Stimulated activated CD4-positive, alpha-beta T cell treated with anti-CD3 and anti-CD28 coated beads, Interleukin-12 subunit alpha, Interleukin-12 subunit beta, amount 100 ng/mL, for 24 hours (primary cell): ENCODE results near the gene AACS.
"Not testable (repeated sequence)": the region's sequence is repeated elsewhere in the genome, so short reads cannot be mapped to it uniquely, and the experiment has no call there.

Source experiments
- DNase-seq, 2 experiments: peaks; one replicate each; pipeline ENCODE4 v3.0.0-alpha.2; 2020; ENCODE audit warnings: low read depth in 2 of 2

AACS gene

DNA sequence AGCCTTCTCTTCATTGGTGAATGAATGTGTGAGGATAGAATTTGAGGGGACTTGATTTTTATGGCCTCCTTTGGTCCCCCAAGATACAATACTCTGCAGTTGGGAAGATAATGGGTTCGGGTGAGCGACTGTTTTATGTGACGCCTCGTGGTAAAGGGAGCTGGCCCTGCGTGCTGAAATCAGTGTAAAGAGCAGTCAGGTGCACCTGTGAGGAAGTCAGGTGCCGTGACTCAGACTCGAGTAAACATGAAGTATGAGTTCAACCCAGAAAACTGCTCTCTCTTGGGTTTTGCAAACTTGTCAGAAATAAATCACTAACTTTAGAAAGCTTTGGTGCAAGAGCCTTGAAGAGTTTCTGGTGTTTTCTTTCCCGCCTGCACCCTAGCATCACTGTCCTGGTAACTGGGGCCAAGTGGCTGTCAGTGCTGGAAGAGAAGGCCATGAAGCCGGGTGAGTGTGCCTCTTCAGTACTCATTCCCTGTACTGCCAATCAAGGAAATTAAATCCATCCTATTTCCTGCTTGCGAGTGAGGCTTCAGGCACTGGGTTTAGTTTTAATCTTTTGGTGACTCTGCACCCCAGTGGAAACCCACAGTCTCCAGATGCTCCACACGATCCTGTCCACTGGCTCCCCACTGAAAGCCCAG is 59.2 kb downstream of the AACS start:
- DNase-seq: no peak

DNA sequence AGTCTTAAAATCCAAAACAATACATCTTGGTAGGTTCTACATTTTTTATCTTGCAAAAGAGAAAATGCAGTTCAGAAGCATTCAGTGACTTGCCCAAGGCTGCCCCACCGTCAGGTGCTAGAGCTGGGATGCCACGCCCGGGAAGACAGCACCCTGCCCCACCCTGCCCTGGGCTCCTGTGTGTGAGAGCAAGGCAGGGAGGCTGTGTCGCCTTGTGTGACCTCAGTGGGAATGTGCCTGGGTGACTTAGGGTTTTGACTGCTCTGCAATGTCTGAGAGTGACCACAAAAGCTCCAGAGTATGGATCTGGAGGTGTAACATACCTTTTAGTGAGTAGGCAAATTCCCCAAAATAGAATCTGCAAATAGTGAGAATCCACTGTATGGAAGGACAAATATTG is 60.0 kb downstream of the AACS start:
- DNase-seq: no peak

DNA sequence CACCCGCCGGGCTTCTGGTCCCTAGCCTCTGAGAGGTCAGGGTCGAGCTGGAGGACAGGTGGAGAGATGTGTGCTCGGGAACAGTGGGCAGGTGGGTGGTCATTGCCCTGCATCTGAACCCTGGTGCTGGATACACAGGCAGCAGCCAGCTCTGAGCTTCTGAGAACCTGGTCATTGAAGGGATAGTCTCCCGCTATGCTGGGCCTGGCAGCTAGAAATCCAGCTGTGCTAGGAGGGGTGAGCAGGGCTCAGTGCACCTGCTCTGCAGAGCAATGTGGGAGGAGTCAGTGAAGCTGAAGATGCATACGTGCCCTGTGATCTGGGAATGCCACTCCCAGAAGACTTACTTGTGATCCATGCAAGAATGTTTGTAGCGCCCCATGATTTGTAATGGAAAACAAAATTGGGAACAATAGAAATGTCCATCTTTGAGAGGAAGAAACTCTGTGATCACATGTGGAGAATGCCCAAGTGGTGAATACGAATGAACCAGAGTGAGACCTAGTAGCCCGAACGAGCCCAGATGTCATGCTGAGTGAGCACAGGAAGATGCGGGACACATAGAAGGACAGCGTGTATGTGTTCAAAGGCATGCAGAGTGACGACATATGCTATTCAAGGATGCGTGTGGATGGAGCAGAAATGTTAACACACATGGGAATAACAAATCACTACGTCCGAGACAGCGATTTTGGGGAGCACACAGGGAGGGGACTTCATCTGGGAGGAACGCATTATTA is 63.4 kb downstream of the AACS start:
- DNase-seq: no peak

DNA sequence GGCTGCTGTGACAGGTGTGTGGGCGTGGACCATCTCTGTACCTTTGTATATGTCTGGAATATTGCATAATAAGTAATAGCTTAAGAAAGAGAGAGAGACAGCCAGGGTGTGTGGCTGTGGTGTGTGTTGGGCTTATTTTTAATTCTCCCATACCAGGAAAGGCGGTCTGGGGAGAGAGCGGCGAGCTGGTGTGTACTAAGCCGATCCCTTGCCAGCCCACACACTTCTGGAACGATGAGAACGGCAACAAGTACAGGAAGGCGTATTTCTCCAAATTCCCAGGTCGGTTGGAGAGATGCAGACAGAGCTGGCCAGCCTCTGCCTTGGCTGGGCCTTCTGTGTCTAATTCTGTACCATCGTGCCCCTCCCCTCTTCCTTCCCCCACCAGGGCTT is 63.9 kb downstream of the AACS start:
- DNase-seq: no peak

DNA sequence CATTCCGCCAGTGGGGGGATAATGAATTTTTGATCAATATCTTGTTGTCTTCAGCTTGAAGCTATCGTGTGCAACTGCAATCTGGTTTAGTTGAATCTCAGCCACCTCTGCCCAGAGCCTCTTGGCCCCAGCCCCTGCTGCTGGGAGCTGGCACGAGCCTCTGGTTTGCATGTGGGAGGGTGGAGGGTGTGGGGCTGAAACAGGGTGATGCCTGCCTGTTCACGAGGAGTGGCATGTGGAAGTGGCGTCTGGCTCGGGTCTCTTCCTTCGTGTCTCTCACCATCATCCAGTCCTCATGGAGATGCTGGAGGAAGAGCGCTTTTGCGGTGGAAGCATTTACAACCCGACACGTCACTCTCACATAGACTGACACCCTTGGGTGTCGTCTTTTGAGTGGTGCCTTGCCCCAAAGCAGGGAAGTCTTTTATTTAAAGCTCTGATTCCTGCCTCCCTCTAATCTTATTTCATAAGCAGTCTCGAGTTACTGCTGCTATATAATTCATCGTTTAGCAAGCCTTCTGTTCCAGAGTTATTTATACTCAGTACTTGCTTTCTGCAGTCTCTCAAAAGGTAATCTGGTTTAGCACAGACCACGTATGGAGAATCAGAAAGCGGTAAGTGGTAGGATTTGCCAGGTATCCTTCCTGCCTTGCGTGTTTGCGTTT is 64.5 kb downstream of the AACS start:
- no peak for DNase-seq

DNA sequence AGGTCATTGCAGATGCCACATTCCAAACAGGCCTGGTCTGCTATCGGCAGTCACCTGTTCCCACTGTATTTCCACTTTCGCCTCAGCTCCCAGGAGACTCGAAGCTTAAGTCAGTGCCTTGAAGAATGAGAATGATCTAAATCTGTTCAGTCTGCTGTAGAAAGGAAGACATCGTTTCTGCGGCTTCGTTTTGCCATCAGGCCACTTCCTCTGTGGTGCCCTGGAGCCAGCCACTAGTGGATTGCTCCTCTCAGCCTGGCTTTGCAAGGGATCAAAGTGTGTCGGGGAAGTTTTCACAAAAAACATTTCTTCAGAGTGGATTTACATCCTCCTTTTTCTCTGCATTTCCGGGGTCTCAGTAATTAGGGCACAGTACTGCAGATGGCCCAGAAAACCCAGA is 66.7 kb downstream of the AACS start:
- no peak for DNase-seq

DNA sequence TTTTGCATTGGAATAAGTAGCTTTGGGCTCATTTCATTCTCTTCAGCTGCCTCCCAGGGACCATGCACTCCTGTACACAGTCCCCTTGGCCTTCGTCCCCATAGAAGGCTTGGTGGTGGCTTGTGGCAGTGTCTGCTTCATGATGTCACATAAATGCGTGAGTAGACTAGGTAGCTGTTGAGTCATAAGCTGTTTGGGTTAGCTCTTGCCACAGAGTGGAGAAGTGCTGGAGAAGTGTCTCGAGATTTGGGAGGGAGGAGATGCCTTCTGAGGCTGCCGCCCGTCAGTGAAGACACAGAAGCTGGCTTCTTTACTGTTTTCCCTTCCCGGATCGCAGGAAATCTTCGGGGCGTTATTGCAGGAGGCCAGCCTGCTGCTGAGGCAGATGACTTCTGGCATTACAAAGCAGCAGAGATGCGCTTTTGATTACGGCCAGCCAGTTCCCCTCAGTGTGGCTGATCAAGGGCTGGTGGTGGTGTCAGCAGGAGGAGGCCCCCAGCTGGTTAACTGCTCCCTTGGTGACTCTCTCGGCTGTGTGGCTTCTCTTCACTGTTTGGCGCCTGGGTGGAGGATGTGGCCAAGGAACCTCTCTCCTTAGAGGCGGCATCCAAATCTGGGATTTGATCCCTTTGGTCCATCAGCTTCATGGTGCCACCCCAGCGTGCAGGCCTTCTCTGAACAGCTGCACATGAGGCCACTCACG is 67.6 kb downstream of the AACS start:
- DNase-seq: no peak

DNA sequence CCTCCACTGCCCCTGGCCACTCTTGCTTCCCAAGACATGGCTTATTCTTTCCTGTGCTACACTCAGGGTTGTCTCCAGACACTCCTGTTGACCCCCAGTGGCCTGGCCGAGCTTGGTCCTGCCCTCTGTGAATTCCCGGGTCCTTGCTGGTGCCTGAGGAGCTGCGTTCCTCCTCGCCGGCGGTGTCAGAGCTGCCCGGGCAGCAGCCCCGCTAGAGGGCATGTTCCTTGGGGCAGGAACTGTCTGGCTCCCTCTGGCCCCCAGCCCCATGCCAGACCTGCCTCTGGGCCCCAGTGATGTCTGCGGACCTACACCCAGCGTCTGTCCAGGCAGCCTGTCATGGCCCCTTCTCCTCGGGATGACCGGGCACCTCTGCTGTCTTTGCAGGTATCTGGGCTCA is 68.4 kb downstream of the AACS start:
- DNase-seq: no peak

DNA sequence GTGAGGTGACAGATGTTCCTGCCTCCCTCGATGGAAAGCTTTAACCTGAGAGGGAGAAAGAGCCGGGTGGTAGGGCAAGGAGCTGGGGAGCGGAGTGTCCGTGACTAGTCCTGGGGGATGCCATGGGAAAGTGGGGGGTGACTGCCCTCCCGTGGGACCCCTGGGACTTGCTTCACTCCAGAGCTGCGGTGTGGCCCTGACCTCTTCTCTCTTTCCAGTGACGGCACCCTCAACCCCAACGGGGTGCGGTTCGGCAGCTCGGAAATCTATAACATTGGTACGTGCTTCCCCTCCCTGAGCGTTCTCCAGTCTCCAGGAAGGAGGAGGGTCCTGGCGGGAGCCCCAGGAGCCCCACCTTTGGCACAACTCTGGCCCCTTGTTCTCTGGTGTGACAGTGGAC is 69.3 kb downstream of the AACS start:
- no peak for DNase-seq

DNA sequence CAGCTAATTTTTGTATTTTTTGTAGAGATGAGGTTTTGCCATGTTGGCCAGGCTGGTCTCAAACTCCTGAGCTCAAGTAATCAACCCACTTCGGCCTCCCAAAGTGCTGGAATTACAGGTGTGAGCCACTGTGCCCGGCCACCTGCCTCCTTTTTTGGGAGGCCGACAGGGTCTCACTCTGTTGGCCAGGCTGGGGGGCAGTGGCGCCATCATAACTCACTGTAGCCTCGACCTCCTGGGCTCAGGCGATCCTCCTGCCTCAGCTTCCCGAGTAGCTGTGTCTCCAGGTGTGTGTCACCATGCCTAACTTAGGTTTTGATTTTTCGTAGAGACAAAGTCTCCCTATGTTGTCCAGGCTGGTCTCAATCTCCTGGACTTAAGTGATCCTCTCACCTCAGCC is 70.7 kb downstream of the AACS start:
- DNase-seq: no peak

DNA sequence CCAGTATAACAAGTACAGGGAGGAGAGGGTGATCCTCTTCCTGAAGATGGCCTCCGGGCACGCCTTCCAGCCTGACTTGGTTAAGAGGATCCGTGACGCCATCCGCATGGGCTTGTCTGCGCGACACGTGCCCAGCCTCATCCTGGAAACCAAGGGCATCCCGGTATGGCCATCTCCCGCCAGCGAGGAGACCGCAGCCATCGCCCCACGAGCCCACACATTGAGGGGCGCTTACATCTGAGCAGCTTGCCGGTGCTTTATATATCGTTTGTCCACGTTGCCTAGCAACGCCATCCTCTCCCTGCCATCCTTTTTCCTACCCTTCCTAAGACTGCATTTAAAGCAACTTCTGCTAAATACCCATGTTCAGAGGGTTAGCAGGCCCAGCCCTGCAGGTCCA is 71.5 kb downstream of the AACS start:
- no peak for DNase-seq

DNA sequence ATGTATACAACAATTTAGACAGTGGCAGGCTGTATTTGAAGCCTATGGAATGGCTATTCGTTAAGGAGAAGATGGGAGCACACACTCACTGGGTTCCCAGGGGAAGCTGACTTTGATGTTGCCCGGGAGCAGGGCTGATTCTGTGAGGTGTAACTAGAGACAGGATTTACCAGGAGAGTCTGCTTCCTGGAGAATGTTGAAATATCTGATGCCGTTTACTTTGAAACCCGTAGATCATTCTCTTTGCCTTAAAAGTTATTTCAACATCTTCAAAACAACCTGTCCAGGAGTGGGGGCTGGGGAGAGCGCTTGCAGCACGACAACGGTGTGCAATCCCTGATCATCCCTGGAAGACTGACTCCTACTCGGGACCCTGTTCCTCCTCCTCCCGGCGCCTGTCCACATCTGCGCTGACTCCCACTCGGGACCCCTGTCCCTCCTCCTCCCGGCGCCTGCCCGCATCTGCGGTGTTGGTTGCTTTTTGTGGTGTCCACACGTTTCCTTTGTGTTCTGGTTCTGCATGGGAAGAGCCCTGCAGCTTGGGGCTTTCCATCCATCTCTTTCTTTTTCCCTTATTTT is 72.6 kb downstream of the AACS start:
- no peak for DNase-seq

DNA sequence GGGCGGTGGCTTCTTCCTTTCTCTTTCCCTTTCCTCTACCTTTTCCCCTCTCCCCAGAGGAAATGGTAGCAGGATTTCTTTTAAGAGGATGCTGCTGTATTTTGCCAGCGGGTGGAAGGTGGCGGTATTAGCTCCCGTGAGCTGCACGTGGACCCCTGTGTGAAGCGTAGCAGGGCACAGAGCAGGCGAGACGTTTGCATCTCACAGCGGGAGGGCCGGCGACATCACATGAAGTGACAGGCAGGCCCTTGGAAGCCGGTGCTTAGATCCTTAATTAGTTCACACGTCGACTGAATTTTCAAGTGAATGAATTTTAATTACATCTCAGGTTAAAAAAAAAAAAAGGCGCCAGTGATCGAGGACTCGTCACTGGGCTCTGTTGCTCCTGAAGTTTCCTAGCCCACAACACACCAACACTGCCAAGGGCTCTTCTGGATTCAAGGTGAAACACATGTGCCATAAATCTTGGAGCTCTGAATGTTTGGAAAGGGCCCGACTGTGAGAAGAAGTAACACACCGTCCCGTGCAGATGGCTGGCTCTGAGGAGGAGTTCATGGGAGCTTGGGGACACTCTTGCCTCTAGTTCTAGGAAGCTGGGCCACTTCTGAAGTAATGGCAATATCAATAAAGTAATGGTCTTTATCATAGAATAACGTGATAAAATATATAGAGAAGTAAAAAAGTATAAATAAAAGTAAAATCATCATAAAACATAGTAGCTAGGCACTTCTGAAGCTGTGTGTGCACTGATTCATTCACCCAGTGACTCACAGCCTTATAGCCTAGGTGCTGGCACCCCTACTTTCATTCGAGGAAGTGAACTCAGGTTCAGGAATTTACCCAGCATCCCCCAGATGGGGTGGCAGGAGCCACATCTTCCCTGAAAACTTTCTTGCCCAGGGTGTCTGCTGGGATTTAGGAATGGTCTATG is 75.3 kb downstream of the AACS start:
- DNase-seq: no peak

DNA sequence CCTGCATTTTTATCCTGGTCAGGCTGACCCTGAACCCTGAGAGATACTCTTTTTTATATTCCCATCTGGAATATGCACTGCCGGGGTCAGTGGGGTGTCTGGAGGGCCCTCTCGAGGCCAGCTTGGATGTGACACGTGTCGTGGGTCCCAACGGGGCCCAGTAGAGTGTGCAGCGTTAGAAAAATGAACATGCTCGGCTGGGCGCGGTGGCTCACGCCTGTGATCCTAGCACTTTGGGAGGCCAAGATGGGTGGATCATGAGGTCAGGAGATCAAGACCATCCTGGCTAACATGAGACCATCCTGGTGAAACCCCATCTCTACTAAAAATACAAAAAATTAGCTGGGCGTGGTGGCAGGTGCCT is 76.0 kb downstream of the AACS start:
- DNase-seq: not testable (repeated sequence)

DNA sequence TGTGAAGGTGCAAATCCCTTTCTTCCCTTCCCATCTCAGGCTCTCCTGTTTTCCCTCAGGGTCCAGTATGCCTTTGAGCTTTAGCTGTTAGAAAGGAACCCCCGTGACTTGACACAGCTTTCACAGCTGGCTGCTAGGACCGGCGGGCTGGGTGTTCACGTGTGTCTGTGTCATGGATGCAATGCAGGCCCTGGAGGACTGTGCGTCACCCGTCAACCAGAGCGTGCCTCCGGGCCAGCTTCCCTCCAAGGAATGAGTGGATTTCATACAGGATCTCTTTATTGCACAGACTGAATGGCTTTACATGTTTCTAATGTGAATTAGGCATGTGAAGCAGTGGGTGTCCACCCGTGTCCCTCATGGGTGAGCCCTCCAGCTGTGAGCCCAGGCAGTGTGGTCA is 77.4 kb downstream of the AACS start:
- DNase-seq: no peak

DNA sequence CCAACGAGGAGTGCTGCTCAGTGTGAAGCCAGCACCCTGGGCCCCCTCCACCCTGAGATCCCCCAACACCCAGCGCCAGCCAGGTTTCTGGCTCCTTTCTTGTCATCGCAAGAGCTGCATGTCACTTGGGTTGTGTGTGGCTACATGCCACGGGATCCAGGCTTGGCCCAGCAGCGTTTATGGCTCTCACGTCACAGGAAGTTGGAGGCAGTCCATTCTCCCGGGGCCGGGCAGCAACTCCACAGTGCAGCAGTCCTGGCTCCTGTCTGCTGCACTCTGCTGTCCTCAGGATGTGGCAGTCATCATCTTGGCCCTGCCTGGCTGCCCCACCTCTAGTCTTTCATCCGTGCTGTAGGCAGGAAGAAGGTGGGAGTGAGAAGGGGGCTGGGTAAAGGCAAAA is 78.3 kb downstream of the AACS start:
- DNase-seq: no peak

DNA sequence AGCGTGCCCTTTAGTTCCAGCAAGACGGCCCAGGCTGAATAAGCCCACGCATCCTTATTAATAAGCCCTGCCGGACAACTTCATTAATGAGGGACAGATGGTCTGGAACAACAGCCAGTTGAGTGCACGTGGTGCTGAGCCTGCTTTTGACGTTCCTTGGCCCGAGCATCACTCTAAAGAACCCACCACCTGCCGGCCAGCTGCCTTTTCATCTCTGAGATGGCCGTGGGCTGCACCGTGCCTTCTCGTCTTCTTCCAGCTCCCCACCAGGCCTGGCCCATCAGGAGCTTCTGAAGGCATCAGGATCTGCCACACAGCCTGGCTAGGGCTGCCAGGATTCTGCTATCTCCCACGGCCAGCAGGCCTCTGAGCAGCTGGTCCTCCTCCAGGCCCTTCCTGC is 80.0 kb downstream of the AACS start:
- no peak for DNase-seq

DNA sequence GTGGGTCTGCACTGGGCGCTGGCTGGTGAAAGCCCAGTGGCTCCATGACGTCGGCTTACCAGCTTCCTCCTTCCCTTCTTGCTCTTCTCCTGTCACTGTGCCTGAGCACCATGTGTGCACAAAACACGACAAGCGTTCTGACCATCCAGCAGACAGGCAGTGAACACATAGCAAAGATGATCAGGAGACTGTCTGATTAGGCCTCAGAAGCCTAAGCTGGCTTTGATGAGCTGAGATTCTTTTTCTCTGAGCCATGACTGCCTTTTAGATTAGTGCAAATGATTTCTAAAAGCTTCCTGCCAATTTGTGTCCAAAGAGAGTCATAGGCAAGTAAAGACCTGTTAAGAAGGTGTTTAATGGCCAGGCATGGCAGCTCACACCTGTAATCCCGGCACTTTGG is 83.1 kb downstream of the AACS start:
- DNase-seq: no peak

DNA sequence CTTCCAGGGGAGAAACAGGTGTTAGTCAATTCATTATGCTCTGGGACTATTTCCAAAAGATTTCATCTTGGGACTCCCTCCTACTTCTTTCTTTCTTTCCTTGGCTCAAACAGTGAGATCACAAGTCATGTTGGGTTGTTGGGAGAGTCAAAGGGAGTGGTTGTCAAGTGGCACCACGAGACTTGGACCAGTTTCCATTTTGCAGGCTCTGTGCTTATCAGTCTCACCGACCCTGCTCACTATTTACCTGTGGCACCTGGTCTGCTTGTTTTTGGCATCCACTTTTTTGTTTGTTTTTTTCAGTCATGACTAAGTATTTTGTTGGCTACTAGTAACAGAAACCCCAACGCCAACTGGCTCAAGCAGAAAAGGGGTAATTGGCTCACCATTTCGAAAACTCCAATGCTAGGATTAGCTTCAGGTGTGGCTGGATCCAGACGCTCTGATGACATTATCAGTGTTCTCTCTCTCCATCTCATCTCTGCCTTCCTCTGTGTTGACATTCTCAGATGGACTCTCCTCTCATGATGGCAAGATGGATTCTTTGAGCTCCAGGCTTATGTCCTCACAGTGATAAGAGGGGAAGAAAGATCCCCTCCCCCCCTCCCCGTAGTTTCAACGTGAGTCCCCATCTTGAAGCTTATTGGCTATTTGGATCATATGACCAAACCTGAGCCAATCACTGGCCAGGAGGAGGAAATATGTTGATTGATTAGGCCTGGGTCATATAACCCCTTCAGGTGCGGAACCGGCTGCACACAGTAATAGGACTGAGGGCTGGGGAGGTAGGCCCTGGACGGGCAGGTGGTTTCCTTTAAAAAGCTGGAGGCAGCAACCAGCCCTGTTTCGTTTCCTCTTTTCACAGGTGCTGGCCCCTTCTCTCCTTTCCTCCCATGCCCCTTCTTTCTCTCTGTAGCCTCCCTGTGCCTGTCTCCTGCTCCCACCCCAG is 84.2 kb downstream of the AACS start:
- DNase-seq: no peak

DNA sequence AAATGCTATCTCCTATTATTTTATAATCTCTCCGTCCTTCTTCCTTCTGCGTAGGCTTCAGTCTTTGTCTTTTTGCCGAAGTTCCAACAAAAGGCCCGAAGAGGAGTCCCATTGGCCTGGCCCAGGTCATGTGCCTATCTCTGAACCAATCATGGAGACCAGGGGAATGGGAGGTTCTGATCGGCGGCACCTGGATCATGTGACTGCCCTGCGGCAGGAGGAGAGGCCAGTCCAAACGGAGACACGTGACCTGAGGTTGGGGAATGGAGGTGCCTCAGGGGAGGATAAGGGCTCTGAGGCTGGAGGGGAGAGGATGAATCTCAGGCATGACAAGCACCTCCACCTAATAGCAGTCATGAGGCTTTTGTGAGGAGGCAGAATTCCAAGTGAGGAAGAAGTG is 86.0 kb downstream of the AACS start:
- DNase-seq: no peak
